PC-3 (cell line): ENCODE results near the gene TCEAL5.

Experiments used
- CTCF ChIP-seq: fragments of 300-600 bp; sonication (generic); conservative IDR thresholded peaks from 2 replicates; pipeline ENCODE4 v1.5.1; 2017; ENCODE audit warnings: antibody characterized with exemption, low read depth, mild to moderate bottlenecking, low read length
- EZH2 ChIP-seq: fragments of 300-600 bp; sonication (generic); IDR thresholded peaks from one replicate; pipeline ENCODE4 v1.6.1; 2017; ENCODE audit warnings: antibody characterized with exemption, mild to moderate bottlenecking, low read length; ENCODE audit not compliant: unreplicated experiment
- EZH2phosphoT487 ChIP-seq: fragments of 300-600 bp; sonication (generic); IDR thresholded peaks from 2 replicates; pipeline ENCODE4 v1.6.1; 2018; ENCODE audit warnings: mild to moderate bottlenecking, antibody characterized with exemption, low read length, borderline replicate concordance

- TF ChIP-seq CTCF (no peak), EZH2 (no peak), EZH2phosphoT487 (no peak)
Observed at GRCh38 chrX:103254921-103255493, 21.5 kb downstream of the TCEAL5 start, which contains the start of gene TCEAL8.
